ENCODE data around the gene MPZL1.

Gene MPZL1

DNA sequence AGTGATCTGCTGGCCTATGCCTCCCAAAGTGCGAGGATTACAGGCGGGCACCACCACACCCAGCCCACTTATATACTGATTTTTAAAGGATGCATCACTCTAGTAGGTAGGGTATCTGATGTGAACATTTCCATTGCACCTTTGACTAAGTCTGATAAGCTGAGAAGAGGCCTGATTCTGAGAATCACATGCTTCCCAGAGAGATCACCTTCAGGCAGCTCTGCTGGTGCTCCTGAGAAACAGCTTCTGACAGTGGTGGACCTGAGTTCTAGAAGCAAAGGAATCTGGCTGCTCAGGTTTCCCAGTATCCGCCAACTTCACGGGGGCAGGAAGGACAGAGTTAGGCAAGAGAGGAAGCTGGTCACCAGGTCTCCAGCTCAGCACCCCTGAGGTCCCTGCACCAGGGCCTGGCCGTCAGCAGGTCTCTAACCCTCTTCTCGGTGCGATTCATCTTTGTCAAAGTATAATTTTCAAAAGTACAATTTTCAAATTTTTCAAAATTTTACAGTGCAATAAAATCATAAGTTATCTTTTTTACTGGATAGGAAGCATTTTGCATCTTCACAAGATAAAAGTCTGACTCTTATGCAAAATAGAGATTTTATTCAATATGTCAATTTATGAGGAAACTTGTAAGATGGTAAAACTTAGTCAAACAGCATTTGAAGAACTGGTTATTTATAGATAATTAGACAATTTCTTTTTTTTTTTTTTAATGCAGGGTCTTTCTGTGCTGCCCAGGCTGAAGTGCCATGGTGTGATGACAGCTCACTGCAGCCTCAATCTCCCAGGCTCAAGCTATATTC is 25.8 kb upstream of the MPZL1 start:
- DNase-seq: no peak

DNA sequence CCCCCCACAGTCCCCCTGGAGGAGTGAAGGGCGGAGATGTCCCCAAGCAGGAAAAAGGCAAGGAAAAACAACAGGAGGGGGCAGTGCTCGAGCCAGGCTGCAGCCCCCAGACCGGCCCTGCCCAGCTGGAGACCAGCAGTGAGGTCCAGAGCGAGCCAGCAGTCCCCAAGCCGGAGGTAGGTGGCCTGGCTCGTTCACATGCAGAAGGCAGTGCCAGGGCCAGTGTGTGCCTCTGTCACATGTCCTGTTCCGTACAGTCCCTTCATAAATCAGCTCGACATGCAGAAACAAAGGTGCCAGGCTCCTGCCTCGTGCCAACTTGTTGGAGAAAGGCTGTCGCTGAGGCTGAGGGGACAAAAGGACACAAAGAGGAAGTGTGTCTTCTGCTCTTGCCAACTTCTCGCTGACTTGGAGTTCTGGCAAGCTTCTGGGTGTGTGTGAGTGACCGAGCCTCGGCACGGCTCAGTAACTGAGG is 24.1 kb upstream of the MPZL1 start:
- DNase-seq: no peak

DNA sequence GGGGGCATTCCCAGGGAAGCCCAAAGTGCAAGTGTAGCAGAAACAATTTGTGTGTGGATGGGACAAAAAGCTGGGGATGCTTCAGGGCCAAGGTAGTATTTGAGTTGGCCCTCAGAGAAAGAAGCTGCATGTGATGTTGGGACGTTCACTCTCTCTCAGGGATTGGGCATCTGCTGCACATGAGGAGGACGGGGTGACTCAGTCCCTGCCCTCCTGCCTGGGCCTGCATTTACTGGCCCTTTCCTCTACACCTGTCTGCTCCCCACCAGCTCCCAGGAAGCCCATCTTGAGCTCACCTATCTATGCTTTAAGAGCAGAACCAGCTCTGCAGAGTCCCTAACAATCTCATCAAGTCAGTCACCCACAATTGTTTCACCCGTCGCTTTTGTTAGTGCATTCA is 23.5 kb upstream of the MPZL1 start:
- no peak for DNase-seq

DNA sequence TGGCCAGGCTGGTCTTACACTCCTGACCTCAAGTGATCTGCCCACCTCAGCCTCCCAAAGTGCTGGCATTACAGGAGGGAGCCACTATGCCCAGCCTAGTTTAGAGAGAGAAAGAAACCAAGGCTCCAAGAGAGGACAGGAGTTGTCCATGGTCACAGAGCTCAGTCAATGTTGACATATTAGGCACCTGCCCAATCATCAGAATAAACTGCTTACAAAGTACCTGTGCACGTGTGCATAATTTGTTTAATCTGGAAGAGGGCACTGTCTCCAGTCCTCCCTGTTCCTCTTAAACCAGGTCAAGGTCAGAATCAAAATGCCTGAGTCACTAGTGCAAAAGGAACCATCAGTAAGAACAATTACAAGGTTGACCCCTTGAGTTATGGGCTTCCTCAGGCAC is 20.3 kb upstream of the MPZL1 start:
- no peak for DNase-seq

DNA sequence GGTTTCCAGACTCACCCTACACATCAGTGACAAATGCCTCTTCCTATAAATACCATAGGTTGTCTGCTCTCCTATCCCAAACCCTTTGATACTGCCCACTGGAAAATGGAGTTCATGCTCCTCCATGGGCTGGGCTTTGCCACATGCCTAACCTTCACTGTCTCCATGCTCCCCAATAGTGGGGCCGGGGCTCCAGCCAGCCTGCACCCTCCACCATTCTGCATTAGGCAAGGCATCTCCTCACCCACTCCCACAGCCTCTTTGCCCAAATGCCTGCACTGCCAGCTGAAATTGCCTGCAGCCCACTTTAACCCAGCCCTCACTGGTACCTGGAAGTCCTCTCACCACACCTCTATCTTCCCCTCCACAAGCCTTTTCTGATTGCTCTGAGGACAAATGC is 18.2 kb upstream of the MPZL1 start:
- no peak for DNase-seq

DNA sequence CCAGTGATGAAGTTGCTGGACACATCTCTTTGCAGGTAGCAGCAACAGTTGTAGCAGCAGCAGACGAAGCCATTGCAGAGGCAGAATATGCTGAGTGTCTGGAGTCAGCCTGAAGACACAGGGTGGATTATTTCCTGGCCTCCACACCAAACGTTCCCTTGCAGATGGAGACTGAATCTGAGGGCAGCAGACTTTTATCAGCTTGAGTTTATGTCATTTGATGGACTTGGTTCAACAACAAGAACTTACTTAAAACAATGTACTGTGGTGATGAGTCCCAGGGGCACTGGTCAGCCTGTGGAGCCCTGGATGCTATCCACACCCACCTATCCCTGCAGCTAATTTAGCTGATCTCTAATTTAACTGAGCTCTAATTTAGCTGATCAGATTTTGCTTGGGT is 17.1 kb upstream of the MPZL1 start:
- DNase-seq: no peak

DNA sequence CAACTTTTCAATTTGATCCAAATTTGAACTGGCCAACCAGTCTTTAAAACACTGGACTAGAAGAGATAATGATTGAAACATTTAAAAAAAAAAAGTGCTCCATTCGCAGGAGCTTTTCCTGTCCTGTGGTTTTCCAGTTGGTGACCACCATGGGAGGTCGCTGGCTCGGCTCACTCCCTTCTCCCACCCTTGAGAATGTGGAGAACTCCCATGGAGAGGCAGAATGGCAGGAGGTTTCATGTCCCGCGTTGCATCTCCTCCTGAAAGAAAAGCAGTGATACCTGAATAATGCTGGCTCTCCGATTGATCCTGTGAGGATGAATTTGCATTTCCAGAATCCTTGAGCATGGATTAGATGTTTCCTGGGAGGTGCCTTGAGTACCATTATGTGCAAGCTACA is 16.5 kb upstream of the MPZL1 start:
- DNase-seq: no peak

DNA sequence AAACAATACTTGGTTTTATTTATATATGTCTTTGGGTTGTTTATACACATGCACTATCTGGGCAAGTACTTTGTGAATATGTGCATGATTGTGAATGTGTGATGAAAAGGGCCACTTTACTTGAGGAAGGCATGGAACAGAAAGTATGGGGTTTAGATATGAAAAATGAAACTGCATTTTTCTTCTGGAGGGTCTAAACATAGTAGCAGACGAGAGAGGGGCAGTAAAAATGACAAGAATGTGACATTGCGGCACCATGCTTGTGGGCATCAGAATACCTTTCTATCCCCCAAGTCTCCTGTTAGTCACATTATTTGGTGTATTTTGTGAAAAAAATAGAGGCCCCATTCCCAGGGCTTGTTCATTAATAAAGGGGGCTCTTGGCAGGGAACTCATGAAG is 15.4 kb upstream of the MPZL1 start:
- DNase-seq: no peak

DNA sequence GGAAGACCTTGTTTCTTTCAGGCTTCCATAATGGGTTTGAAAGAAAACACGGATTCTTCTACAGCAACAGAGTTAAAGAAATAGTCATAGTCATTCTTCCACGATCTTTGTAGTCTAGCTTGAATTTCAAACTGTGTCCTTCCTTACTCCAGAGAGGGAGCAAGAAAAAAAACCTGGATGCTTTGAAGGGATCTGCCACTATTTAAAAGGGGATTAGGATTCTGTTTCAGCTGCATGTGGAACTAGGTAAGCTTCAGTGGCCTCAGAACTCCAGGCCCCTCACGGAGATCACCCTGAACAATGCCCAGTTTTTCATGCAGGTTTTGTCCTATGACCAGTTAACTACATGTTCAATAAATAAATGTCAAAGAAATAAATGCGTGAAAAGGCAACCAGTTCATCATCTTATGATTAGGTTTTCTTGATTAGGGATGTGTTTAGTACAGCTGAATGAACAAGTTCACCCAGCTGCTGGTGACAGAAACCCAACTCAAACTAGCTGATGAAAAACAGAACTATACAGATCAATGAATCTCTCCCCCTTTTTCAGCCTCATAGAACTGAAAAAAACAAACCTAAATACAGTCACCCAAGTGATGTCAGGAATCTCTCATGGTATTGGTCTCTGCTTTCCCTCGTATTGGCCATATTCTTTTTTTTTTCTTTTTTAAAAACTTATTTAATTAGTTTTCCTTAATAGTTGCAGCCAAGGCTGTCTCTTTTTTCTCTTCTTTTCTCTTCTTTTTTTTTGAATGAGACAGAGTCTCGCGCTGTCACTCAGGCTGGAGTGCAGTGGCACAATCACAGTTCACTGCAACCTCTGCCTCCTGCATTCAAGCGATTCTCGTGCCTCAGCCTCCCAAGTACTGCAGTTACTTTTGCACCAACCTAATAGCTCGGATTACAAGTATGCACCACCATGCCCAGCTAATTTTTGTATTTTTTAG is 14.6 kb upstream of the MPZL1 start:
- DNase-seq: no peak

DNA sequence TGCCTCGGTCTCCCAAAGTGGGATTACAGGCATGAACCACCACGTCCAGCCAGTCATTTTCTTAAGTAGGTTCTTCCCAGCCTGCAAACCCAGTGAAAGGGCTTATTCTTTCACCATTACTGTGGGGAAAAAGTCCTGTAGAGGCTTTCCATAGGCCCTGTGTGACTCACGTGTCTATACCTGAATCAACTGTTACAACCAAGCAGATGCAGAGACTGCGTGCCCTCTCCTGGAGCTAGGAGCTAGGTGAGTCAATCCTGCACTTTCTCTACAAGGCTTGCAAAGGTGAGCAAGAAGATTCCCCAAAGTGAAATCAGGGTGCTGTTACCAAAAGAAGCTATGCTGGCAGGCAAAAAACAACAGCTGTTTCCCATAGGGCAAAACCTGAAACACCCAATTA is 13.8 kb upstream of the MPZL1 start:
- no peak for DNase-seq

DNA sequence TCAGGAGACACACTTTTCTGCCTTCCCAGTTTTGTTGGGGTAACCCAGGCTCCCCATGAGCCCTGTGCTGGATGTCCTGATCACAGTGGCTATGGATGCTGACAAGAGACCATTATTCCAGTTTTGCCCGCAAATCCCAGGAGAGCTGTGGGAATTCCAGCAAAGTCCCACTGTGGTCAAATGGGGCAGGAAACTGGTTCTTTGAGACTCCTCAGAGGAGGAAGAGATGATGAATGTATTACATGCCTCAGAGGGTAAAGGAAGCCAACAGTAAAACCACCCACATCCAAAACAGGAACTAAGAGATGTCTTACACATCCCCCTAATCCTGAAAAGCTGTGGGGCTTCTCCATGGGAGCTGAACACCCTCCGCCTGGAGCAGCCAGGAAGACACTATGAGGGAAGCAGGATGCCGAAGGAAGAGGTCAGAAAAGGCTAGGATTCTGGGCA is 12.8 kb upstream of the MPZL1 start:
- DNase-seq: no peak

DNA sequence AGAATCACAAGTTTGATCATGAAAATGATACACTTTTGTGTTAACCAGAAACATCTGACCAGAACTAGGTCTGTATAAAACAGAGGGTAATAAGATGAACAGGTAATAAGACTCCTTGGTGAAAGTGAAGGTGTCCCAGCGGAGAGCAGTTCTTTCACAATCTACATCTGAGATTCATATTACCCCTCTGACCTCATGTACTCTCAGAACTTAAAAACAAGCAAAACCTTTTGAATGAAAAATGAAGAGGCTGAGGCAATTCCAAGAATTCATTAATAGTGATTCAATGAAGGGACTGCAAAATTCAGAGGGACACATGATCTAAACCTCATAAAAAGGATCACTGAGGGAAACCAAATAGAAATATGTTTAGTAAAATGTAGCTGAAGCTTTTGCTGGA is 10.9 kb upstream of the MPZL1 start:
- no peak for DNase-seq

DNA sequence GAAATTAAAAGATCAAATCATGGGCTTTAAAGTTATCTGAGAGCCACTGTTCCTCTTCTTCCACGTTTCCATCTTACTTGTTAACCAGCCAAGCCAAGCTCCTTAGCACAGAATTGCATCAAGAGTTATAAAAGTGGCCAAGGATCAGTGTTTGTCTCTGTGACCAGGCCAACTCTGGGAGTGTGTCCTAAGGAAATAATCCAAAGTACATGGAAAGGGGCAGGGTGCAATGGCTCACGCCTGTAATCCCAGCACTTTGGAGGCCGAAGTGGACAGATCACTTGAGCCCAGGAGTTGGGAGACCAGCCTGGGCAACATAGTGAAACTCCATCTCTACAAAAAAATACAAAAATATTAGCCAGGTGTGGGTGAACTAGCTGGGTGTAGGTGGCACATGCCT is 10.0 kb upstream of the MPZL1 start:
- DNase-seq: no peak

DNA sequence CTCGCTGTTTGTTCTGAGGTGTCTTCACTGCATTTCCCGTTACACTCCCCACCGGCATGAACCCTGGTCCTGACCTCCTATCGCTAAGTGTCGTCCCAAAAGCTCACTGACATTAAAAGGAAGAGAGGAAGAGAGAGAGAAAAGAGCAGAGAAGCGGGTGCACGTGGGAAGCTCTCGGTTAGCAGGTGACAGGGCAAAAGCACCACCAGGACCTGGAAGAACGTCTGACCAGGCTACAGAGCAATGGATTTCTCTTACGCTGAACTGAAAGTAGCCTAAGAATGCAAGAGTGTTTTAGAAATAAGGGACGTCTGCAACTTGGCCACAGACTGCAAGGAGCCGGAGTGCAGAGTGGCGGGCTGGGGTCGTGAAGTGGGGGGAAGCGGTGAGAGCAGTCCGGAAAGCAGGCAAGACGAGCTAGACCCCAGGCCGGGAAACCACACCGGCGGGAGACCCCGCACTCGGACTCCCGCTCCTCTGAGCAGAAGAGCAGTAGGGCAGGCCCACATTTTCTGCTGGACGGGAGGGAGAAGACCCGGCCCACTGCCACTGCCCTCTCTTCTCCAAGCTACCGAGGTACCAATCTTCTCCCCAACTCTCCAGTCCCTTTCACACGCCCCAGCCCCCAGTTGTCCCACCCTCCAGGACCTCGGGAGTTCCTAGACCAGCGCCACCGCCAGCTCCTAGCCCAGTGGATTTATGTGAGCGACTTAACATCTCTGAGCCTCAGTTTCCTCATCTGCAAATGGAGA is 8.3 kb upstream of the MPZL1 start:
- peak; percentile 17 for DNase-seq

DNA sequence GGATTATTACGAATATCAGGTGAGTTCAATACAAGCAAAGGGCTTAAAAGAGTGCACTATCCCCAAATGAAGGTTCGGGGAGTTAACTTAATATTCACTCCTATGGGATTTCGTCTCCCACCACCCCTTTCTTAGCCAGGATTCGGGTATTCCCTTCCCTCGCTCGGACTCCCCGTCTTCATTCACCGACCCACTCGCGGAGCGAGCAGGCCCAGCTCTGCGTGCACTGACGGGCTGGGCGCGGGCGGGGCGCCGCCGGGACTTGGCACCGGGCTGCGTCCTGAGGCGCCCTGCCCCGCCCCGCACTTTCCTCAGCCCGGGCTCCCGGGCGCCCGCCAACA is 7.7 kb upstream of the MPZL1 start:
- DNase-seq: peak; percentile 81

DNA sequence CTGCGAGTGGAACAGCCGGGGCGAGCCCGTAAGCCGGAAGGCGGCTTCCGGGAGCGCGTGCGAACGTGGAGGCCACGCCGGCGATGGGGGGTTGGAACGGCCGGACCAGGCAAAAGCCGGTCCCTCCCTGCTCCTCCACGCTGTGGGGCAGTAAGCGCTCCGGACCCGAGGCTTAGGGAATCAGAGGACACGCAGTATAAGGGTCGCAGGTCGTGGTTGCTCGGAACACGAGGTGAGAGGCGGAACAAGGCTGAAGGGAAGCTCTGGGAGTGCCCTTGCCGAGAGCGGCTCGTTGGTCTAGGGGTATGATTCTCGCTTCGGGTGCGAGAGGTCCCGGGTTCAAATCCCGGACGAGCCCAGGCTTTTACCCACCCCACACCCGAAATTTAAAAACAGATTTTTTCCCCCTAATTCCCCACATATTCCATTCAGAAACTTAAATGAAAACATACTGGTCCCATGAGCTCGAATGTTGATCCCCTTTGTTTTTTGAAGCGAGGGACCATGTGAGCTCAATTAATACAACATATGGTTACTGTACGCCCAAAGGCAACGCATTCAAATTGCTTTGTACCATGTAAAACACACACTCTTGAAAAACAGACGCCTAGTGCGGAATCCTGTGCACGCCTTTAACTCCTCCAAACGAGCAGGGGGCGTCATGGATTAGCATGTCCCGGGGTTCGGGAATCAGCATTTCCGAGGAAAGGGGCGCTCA is 7.2 kb upstream of the MPZL1 start:
- DNase-seq: peak; percentile 90

DNA sequence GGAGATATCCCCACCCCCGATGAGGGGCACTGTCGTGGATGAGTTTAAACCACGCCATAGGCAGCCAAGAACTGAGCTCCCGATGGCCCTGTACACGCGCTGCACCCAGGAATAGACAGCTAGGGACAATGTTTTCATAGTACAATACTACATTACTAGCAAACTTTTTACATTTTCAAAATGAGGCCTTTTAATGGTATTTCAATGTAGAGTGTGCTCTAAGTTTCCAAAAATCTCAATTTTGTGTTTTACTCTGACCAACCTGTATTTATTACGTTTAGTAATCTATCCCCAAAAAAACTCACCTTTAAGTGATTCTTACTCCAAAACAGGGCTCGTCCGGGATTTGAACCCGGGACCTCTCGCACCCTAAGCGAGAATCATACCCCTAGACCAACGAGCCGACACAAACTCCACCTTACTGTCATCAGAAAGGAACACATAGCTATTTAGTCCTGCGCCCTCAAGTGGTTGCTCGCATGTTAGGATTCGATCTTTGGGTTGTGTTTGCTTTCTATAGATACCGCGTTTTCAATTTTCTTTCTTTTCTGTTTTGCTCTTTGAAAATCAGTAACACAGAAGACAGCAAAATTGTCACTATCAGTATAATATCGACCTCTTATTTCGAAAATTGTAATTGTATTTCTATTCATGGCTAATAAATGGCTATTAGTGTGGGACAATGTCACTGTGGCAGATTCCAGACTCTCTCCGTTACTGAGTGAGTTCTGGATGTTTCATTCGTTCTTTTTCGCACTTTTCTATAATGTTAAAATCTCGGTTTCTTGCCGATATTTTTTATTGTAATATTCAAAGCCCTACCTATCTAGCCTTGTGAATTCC is 6.4 kb upstream of the MPZL1 start:
- DNase-seq: peak; percentile 86

DNA sequence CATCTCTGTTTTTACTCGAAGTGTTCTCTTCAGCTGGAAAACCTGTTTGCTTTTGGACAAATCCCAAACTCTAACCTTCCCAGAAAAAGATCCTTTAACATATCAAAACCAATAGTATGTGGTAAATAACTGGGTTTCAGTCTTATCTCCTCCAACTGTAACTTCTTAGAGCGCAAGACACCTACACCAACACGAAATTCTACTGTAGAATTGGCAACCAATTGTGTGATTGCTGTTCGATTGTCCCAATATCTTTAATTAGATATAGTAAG is 5.8 kb upstream of the MPZL1 start:
- no peak for DNase-seq

DNA sequence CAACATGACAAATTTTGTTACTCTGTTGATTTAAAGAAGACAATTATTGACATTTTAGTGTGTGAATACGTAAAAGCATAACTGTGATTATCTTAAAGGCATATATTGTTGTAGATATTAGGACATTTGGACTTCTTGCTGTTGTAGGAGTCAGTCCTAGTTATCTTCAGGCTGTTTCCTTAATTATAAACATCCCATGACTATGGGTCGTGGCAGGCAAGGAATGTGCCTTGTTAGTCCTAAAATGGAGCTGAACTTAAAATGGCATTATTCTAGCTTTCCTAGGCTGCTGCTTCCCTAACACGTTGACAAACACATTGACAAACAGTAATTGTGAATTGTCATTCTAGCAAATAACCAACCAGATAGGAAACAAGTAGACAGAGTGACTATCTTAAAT is 4.4 kb upstream of the MPZL1 start:
- DNase-seq: no peak

DNA sequence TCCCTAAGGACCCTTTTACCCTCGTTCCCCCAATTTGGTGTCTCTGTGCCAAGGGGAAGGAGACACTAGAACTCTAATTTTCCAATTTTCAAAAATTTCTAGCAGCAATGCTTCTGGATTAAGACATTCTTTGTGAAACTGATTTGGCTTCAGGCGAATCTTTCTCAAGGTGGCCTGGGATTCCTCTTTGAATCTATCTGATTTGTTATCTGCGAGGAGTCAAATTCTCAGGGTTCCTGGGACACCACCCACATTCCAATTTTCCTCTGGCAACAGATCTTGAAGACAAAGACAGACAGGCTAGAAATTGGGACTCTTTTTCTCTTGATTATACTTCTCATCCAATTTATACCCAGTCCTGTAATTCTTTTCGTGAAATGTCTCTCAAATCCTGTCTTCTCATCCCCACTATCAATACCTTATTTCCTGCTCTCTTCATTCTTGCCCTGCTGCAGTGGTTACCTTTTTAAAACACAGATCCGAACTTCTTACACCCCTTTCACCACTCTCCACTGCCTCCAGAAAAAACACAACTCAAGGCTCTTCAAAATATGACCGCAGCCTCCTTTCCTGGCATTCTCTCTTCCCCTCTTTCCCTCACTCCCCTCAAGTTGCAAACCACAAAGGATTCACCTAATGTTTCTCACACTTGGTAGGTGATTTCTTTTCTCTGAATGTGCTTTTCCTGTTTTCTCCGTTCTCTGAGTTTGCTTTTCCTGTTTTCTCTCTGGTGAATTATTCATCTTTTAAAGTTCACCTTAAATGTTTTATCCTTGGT is 2.7 kb upstream of the MPZL1 start:
- no peak for DNase-seq

Data from activated naive CD4-positive, alpha-beta T cell treated with Interleukin-2 at 50 U/mL for 16 hours (primary cell).